Activated T-cell treated with anti-CD3 and anti-CD28 coated beads, Interleukin-2, amount 50 U/mL, for 24 hours (primary cell): ENCODE data around the gene GALNT2.
A peak's percentile ranks its signal among the peaks of the same experiment; 100 is the strongest.

ENCODE experiments used
- DNase-seq: peaks from one replicate; pipeline ENCODE4 v3.0.0-alpha.2; 2020
- H3K27ac Mint-ChIP-seq: 2 replicates; pipeline ENCODE4 v1.8.0; 2020; ENCODE audit warnings: mild to moderate bottlenecking, mixed read lengths
- H3K27me3 Mint-ChIP-seq: 2 replicates; pipeline ENCODE4 v1.8.0; 2020; ENCODE audit warnings: mixed read lengths
- H3K36me3 Mint-ChIP-seq: 2 replicates; pipeline ENCODE4 v1.8.0; 2020; ENCODE audit warnings: low read depth, mixed read lengths
- H3K4me1 Mint-ChIP-seq: 2 replicates; pipeline ENCODE4 v1.8.0; 2020; ENCODE audit warnings: low read depth, mixed read lengths
- H3K4me3 Mint-ChIP-seq: 2 replicates; pipeline ENCODE4 v1.8.0; 2020; ENCODE audit warnings: mild to moderate bottlenecking, moderate library complexity, mixed read lengths
- H3K9me3 Mint-ChIP-seq: 2 replicates; pipeline ENCODE4 v1.8.0; 2020; ENCODE audit warnings: mixed read lengths

GALNT2 gene

GRCh38 chr1:230282157-230282556, 215.1 kb downstream of the GALNT2 start:
- DNase-seq: peak; percentile 16

GRCh38 chr1:230283678-230284077, 216.6 kb downstream of the GALNT2 start:
- Mint-ChIP-seq H3K4me3 (no peak overlapping the region), H3K9me3 (no peaks in the 10 kb centered on the region), H3K27ac (no peak overlapping the region), H3K36me3 (peaks cover 44% of the 10 kb centered on the region), H3K4me1 (peaks cover 16% of the 10 kb centered on the region), H3K27me3 (peaks cover 1% of the 10 kb centered on the region)
- peak; percentile 17 for DNase-seq

More at GRCh38 chr1:230282157-230282556, 215.1 kb downstream of the GALNT2 start:
- H3K27me3 Mint-ChIP-seq: no peaks in the 10 kb centered on the region
- H3K9me3 Mint-ChIP-seq: no peaks in the 10 kb centered on the region
- H3K27ac Mint-ChIP-seq: peak overlapping the region; percentile 55
- H3K36me3 Mint-ChIP-seq: peaks cover 60% of the 10 kb centered on the region
- H3K4me3 Mint-ChIP-seq: no peak overlapping the region
- peaks cover 27% of the 10 kb centered on the region for H3K4me1 Mint-ChIP-seq

DNA sequence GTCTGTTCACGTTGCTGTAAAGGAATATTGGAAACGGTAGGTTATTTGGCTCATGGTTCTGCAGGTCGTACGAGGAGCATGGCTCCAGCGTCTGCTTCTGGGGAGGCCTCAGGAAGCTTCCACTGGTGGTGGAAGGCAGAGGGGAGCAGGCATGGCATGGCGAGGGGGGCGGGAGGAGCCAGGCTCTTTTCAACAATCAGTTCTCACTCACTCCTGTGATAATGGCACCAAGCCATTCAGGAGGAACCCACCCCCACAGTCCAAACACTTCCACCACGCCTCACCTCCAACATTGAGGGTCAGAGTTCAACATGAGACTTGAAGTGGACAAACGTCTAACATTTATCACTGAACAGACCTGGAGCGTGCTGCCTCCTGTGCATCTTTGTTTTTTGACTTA, 217.9 kb downstream of the GALNT2 start:
- DNase-seq: peak; percentile 20
- Mint-ChIP-seq H3K4me1 (peaks cover 13% of the 10 kb centered on the region), H3K9me3 (no peaks in the 10 kb centered on the region), H3K27me3 (peaks cover 4% of the 10 kb centered on the region), H3K27ac (no peak overlapping the region), H3K4me3 (no peak overlapping the region), H3K36me3 (peaks cover 32% of the 10 kb centered on the region)

DNA sequence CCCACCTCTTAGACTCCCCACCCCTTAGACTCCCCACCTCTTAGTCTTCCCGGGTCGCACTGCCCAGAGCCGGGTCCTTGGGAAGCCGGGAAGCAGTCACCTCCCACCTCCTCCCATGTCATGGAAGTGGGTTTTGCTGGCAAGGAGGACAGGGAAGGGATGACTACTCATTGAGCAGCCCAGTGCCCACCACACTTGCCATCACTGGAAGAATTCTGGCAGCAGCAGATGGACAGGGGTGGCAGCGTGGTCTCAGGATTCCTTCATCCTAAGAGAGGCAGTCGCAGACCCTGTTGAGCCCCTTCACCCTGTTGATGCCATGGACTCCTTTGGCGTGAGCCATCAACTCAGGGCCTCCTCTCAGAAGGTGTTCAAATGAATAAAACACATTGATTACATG, 218.3 kb downstream of the GALNT2 start:
- no peak for DNase-seq
- peaks cover 28% of the 10 kb centered on the region for H3K36me3 Mint-ChIP-seq

DNA sequence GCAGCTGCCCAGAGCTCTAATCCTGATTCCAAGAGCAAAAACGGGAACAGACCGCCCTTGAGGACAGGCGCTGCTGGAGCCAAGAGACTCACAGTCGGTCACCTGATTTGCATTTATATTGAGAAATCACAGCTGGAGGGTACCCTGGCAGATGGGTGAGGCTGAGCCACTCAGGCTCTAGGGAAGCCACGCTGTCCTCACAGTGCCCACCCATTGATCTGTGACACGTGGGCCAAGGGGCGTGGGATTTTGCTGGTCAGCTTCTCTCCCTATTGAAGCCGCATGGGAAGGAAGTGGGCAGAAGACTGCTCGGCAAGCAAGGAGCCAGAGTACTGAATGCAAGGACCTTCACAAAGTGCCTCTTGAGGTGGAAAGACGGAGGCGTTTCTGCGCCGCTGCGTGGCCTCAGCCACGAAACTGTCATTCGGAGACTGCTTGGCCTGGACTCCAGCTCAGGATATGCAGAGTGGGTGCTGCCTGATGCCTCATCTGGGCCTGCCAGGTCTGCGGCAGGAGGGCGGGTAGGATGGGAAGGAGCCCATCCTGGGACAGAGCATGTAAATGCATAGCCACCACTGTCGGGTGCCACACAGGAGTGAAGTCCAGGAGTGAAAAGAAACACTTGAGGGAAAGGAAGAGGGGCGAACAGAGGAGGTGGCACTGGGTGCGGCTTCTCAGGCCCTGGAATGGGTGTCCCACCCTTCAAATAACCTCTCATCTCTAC, 219.3 kb downstream of the GALNT2 start:
- Mint-ChIP-seq H3K4me1 (peaks cover 7% of the 10 kb centered on the region), H3K27me3 (peaks cover 10% of the 10 kb centered on the region), H3K9me3 (no peaks in the 10 kb centered on the region), H3K36me3 (peaks cover 18% of the 10 kb centered on the region), H3K4me3 (no peak overlapping the region), H3K27ac (peak overlapping the region; percentile 37)
- no peak for DNase-seq

More for the DNA sequence above, 218.3 kb downstream of the GALNT2 start:
- Mint-ChIP-seq H3K9me3 (no peaks in the 10 kb centered on the region), H3K4me3 (no peak overlapping the region), H3K4me1 (peaks cover 13% of the 10 kb centered on the region), H3K27ac (no peak overlapping the region), H3K27me3 (peaks cover 4% of the 10 kb centered on the region)

DNA sequence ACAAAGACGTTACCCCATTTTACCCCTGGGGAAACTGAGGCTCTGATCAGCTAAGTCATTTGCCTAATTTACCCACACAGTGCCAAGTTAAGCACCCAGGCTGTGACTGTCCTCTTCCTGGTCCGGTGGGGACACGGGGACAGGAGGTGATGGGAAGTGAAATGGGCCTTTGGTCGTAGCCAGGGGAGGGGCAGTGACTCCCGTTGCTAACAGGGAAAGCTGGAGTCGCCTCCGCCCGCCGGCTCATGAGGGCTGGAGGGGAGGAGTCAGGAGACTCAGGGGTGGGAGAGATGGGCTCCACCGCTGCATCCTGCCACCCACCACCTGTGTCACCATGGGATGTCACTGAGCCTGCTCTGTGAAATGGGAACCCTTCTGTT, 219.8 kb downstream of the GALNT2 start:
- Mint-ChIP-seq H3K36me3 (peaks cover 15% of the 10 kb centered on the region), H3K4me3 (no peak overlapping the region), H3K4me1 (peaks cover 4% of the 10 kb centered on the region), H3K27ac (no peak overlapping the region), H3K27me3 (peaks cover 13% of the 10 kb centered on the region), H3K9me3 (no peaks in the 10 kb centered on the region)
- DNase-seq: no peak

- Mint-ChIP-seq H3K4me1 (peaks cover 3% of the 10 kb centered on the region), H3K27ac (peak overlapping the region; percentile 66), H3K9me3 (no peaks in the 10 kb centered on the region), H3K27me3 (peaks cover 23% of the 10 kb centered on the region), H3K36me3 (peaks cover 8% of the 10 kb centered on the region), H3K4me3 (no peak overlapping the region)
- no peak for DNase-seq
These were observed 220.8 kb downstream of the GALNT2 start for GRCh38 chr1:230287674-230288315.

DNA sequence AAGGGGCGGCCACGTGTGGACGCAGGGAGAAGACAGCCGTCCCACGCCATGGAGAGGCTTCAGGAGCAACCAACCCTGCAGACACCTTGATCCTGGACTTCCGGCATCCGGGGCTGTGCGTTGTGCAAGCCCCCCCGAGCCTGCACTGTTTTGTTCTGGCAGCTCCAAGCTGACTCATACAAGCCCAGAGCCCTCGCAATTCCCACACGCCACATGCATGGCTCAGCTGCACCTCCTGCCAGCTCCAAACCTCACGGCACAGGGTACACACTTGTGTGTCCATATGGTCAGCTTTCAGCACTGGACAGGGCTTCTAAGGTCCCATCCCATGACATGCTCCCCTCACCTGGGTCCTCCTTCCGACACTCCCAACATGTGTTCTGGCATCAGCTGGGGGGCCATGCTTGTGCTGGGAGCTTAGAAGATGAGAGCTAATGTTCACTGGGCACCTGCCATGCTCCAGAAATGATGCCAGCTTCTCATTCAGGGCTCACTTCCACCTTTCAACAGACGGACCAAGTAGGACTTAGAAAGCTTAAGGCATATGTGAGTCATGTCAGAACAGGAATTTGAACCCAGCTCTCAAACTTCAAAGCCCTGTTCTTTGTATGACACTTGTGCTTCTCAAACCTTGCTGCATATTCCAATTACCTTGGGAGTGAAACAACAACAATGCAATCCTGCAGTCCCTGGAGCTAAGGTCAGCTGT, 221.8 kb downstream of the GALNT2 start:
- Mint-ChIP-seq H3K4me1 (peaks cover 3% of the 10 kb centered on the region), H3K27ac (no peak overlapping the region), H3K27me3 (peaks cover 32% of the 10 kb centered on the region), H3K9me3 (no peaks in the 10 kb centered on the region), H3K36me3 (peaks cover 4% of the 10 kb centered on the region), H3K4me3 (no peak overlapping the region)
- DNase-seq: no peak

GRCh38 chr1:230289350-230289644, 222.3 kb downstream of the GALNT2 start:
- Mint-ChIP-seq H3K27me3 (peaks cover 36% of the 10 kb centered on the region), H3K9me3 (no peaks in the 10 kb centered on the region), H3K4me1 (peaks cover 3% of the 10 kb centered on the region), H3K27ac (no peak overlapping the region), H3K36me3 (peaks cover 4% of the 10 kb centered on the region), H3K4me3 (no peak overlapping the region)
- DNase-seq: no peak

DNA sequence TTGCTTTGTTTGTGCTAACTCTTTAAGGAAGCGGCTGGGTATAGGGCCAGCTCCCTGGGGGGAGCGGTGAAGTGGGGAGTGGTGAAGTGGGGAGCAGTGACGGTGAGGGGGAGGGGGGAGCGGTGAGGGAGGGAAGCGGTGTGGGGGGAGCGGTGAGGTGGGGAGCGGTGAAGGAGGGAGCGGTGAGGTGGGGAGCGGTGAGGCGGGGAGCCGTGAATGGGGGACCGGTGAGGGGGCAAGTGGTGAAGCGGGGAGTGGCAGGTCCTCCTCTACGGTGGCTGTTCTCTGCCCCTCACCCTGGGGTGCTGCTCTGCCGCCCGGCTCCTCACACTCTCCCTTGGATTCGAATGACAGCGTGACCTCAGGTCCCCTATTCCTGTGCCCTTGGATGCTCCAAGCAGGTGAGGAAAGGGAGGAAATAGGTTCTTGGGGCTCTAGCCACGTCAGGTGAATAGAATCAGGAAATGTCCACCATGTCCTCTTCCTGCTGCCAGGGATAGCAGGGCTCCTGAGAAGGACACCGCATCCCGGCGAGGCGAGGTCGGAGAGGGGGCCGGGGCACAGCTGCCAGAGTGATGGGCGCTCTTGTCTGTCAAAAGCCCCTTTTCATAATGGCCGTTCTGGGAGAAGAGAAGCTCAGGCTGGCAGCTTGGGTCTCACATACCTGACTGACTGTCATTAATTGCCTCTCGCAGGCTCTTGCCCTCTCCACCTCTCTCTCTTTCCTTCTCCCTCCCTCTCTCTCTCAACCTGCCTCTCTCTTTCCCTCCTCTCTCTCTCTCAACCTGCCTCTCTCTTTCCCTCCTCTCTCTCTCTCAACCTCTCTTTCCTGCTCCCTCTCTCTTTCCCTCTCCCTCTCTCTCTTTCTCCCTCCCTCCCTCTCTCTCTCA, 224.9 kb downstream of the GALNT2 start:
- Mint-ChIP-seq H3K27ac (no peak overlapping the region), H3K36me3 (no peaks in the 10 kb centered on the region)
- peak; percentile 23 for DNase-seq

GRCh38 chr1:230292689-230293389, 225.8 kb downstream of the GALNT2 start:
- no peak overlapping the region for H3K27ac Mint-ChIP-seq
- no peaks in the 10 kb centered on the region for H3K36me3 Mint-ChIP-seq
- DNase-seq: peak; percentile 11
- peaks cover 41% of the 10 kb centered on the region for H3K27me3 Mint-ChIP-seq
- H3K4me1 Mint-ChIP-seq: peaks cover 3% of the 10 kb centered on the region
- H3K4me3 Mint-ChIP-seq: no peak overlapping the region
- no peaks in the 10 kb centered on the region for H3K9me3 Mint-ChIP-seq

More for the DNA sequence above, 224.9 kb downstream of the GALNT2 start:
- Mint-ChIP-seq H3K9me3 (no peaks in the 10 kb centered on the region), H3K4me1 (peaks cover 3% of the 10 kb centered on the region), H3K4me3 (no peak overlapping the region), H3K27me3 (peaks cover 41% of the 10 kb centered on the region)

GRCh38 chr1:230293390-230293700, 226.3 kb downstream of the GALNT2 start:
- H3K27ac Mint-ChIP-seq: no peak overlapping the region
- H3K36me3 Mint-ChIP-seq: no peaks in the 10 kb centered on the region

GRCh38 chr1:230295367-230295766, 228.3 kb downstream of the GALNT2 start:
- H3K36me3 Mint-ChIP-seq: no peaks in the 10 kb centered on the region
- H3K27ac Mint-ChIP-seq: no peak overlapping the region
- H3K4me1 Mint-ChIP-seq: peaks cover 3% of the 10 kb centered on the region
- peaks cover 37% of the 10 kb centered on the region for H3K27me3 Mint-ChIP-seq
- no peak overlapping the region for H3K4me3 Mint-ChIP-seq
- H3K9me3 Mint-ChIP-seq: no peaks in the 10 kb centered on the region
- DNase-seq: no peak

More at GRCh38 chr1:230293390-230293700, 226.3 kb downstream of the GALNT2 start:
- no peak overlapping the region for H3K4me3 Mint-ChIP-seq
- peaks cover 41% of the 10 kb centered on the region for H3K27me3 Mint-ChIP-seq
- peaks cover 3% of the 10 kb centered on the region for H3K4me1 Mint-ChIP-seq
- DNase-seq: peak; percentile 9
- no peaks in the 10 kb centered on the region for H3K9me3 Mint-ChIP-seq
